Skeletal muscle tissue (tissue), 4 donors: ENCODE data around the gene PLCL2. TPM values are rescaled to one million over a fixed set of nuclear protein-coding genes. Genes with fewer than 3 reads are reported as not detected.
A peak's percentile ranks its signal among the peaks of the same experiment; 100 is the strongest.
"Not testable (repeated sequence)": the region's sequence is repeated elsewhere in the genome, so short reads cannot be mapped to it uniquely, and the experiment has no call there.

ENCODE experiments used
- H3K27ac ChIP-seq: one replicate; pipeline ENCODE4 v1.7.0; 2013; ENCODE audit warnings: mild to moderate bottlenecking, low read depth, low read length, inconsistent platforms
- H3K27me3 ChIP-seq, 3 donors: one replicate each; pipeline ENCODE4 v1.7.0; 2013; ENCODE audit warnings: low read length in 3 of 3; ENCODE audit not compliant: control insufficient read depth in 3 of 3, insufficient read depth in 3 of 3
- H3K36me3 ChIP-seq, 3 donors: one replicate each; pipeline ENCODE4 v1.7.0; 2013; ENCODE audit warnings: low read length in 3 of 3; ENCODE audit not compliant: control insufficient read depth in 3 of 3, insufficient read depth in 3 of 3
- H3K4me1 ChIP-seq, 3 donors: one replicate each; pipeline ENCODE4 v1.7.0; 2013; ENCODE audit warnings: low read length in 3 of 3, mild to moderate bottlenecking in 3 of 3; ENCODE audit not compliant: control insufficient read depth in 3 of 3, insufficient read depth in 3 of 3
- H3K4me3 ChIP-seq, 3 donors: one replicate each; pipeline ENCODE4 v1.7.0; 2013; ENCODE audit warnings: low read length in 3 of 3
- H3K9ac ChIP-seq, 3 donors: one replicate each; pipeline ENCODE4 v1.7.0; 2013; ENCODE audit warnings: low read length in 3 of 3, mild to moderate bottlenecking in 3 of 3, moderate library complexity in 2 of 3, low read depth in 1 of 3
- H3K9me3 ChIP-seq, 3 donors: one replicate each; pipeline ENCODE4 v1.7.0; 2013; ENCODE audit warnings: low read length in 3 of 3; ENCODE audit not compliant: control insufficient read depth in 3 of 3
- total RNA-seq: library from RNA; depleted of rRNA; stranded (reverse); fragments of >200 nt; gene quantifications from one replicate; pipeline ENCODE4 v1.2.3, GENCODE V29; 2014
- donor health status: Osteomylitis.

PLCL2 gene
- total RNA-seq, 1 donor from 2014 or later = 83.5 TPM

DNA sequence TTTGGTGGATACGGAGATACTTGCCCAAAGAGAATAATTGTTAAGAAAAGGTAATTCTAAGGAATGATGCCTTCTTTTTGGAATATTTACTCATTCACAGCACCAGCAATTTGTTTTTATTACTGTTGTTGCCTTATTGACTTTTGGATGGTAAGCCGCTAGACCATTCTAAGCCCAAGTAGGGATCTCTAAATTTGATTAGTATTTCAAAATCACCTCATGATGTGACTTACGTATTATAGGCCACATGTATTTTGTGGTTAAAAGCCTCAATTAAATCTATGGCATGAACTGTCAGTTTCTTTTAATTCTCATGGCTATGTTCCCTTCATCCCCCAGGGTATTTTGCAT lies 94.1 kb downstream of the PLCL2 start:
- no peaks in the 10 kb centered on the region for H3K36me3 ChIP-seq
- peaks cover 4 to 25% (median 5%) of the 10 kb centered on the region in 3 donors for H3K4me1 ChIP-seq
- H3K4me3 ChIP-seq = no peak overlapping the region
- H3K9ac ChIP-seq = no peak overlapping the region
- H3K27me3 ChIP-seq = no peaks in the 10 kb centered on the region
- H3K9me3 ChIP-seq = no peaks in the 10 kb centered on the region
- no peak overlapping the region for H3K27ac ChIP-seq

GRCh38 chr3:16979769-16980515 lies 95.2 kb downstream of the PLCL2 start:
- peaks cover 4 to 19% (median 4%) of the 10 kb centered on the region in 3 donors for H3K4me1 ChIP-seq
- H3K9me3 ChIP-seq = not testable (repeated sequence)

DNA sequence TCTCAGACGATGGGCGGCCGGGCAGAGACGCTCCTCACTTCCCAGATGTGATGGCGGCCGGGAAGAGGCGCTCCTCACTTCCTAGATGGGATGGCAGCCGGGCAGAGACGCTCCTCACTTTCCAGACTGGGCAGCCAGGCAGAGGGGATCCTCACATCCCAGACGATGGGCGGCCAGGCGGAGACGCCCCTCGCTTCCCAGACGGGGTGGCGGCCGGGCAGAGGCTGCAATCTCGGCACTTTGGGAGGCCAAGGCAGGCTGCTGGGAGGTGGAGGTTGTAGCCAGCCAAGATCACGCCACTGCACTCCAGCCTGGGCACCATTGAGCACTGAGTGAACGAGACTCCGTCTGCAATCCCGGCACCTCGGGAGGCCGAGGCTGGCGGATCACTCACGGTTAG lies 95.8 kb downstream of the PLCL2 start:
- not testable (repeated sequence) for H3K4me3 ChIP-seq, H3K36me3 ChIP-seq, H3K9ac ChIP-seq, H3K9me3 ChIP-seq, H3K27ac ChIP-seq, H3K27me3 ChIP-seq
- peaks cover 3 to 17% (median 5%) of the 10 kb centered on the region in 3 donors for H3K4me1 ChIP-seq

More at GRCh38 chr3:16979769-16980515, 95.2 kb downstream of the PLCL2 start:
- H3K27me3 ChIP-seq, H3K36me3 ChIP-seq, H3K9ac ChIP-seq, H3K4me3 ChIP-seq, H3K27ac ChIP-seq: not testable (repeated sequence)

DNA sequence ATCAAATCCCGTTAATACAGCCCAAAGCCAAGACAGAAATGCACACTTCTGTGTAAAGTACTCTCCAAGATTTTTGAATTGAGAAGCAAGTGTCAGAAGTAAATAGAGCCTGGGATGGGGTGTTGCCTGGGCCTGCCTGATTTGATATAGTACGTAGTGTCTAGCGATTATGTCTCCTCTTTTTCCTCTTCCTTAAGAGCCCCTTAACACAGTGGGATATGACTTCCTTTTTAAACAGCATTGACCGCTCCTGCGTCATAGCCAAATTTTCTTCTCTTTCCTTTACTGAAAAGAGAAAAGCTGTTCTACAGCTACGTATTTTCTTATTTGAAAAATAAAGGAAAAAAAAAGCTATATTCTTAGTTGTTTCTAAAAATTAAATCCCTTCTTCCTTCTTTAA lies 97.7 kb downstream of the PLCL2 start:
- H3K27ac ChIP-seq = no peak overlapping the region
- H3K36me3 ChIP-seq = no peaks in the 10 kb centered on the region
- no peak overlapping the region for H3K4me3 ChIP-seq
- H3K27me3 ChIP-seq = no peaks in the 10 kb centered on the region
- peaks cover 0 to 20% (median 6%) of the 10 kb centered on the region in 3 donors for H3K4me1 ChIP-seq
- H3K9ac ChIP-seq = no peak overlapping the region
- H3K9me3 ChIP-seq = no peaks in the 10 kb centered on the region

GRCh38 chr3:16985608-16986007 lies 100.9 kb downstream of the PLCL2 start:
- Histone ChIP-seq H3K36me3 (no peaks in the 10 kb centered on the region), H3K4me3 (no peak overlapping the region), H3K9ac (no peak overlapping the region), H3K27me3 (no peaks in the 10 kb centered on the region), H3K27ac (no peak overlapping the region), H3K9me3 (no peaks in the 10 kb centered on the region), H3K4me1 (peaks cover 0 to 19% (median 2%) of the 10 kb centered on the region in 3 donors)

DNA sequence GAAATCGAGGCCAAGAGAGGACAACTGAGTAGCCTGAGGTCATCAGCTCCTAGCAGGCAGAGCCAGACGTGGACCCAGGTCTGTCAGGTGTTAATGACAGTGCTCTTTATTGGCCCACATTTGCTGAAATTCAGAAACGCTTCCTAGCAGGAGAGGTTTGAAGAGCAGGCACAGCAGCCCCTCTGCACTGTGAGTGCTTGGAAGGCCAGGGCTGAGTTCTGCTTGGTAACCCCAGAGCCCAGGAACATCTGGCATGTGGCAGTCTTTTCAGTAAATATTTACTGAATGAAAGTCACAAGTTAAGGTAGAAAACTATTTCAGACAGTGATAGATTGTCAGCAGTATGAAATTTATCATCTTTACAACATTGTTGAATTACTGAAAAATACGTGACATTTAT lies 102.4 kb downstream of the PLCL2 start:
- no peaks in the 10 kb centered on the region for H3K36me3 ChIP-seq
- no peaks in the 10 kb centered on the region for H3K27me3 ChIP-seq
- H3K27ac ChIP-seq = no peak overlapping the region
- no peaks in the 10 kb centered on the region for H3K9me3 ChIP-seq
- H3K4me3 ChIP-seq = no peak overlapping the region
- H3K4me1 ChIP-seq = peaks cover 0 to 20% (median 2%) of the 10 kb centered on the region in 3 donors
- H3K9ac ChIP-seq = no peak overlapping the region

GRCh38 chr3:16990163-16990562 lies 105.4 kb downstream of the PLCL2 start:
- H3K9ac ChIP-seq = no peak overlapping the region
- H3K27me3 ChIP-seq = no peaks in the 10 kb centered on the region
- no peaks in the 10 kb centered on the region for H3K36me3 ChIP-seq
- peaks cover 12 to 35% (median 13%) of the 10 kb centered on the region in 3 donors for H3K4me1 ChIP-seq
- no peak overlapping the region for H3K27ac ChIP-seq
- no peak overlapping the region for H3K4me3 ChIP-seq
- no peaks in the 10 kb centered on the region for H3K9me3 ChIP-seq

GRCh38 chr3:16992198-16992597 lies 107.4 kb downstream of the PLCL2 start:
- Histone ChIP-seq H3K36me3 (no peaks in the 10 kb centered on the region), H3K27me3 (no peaks in the 10 kb centered on the region), H3K4me3 (no peak overlapping the region), H3K9me3 (no peaks in the 10 kb centered on the region), H3K4me1 (peaks cover 12 to 33% (median 21%) of the 10 kb centered on the region in 3 donors), H3K27ac (no peak overlapping the region), H3K9ac (no peak overlapping the region)

GRCh38 chr3:16993227-16993626 lies 108.5 kb downstream of the PLCL2 start:
- Histone ChIP-seq H3K27ac (no peak overlapping the region), H3K4me3 (no peak overlapping the region), H3K9me3 (no peaks in the 10 kb centered on the region), H3K36me3 (no peaks in the 10 kb centered on the region), H3K4me1 (peaks cover 12 to 30% (median 21%) of the 10 kb centered on the region in 3 donors), H3K9ac (no peak overlapping the region), H3K27me3 (no peaks in the 10 kb centered on the region)

DNA sequence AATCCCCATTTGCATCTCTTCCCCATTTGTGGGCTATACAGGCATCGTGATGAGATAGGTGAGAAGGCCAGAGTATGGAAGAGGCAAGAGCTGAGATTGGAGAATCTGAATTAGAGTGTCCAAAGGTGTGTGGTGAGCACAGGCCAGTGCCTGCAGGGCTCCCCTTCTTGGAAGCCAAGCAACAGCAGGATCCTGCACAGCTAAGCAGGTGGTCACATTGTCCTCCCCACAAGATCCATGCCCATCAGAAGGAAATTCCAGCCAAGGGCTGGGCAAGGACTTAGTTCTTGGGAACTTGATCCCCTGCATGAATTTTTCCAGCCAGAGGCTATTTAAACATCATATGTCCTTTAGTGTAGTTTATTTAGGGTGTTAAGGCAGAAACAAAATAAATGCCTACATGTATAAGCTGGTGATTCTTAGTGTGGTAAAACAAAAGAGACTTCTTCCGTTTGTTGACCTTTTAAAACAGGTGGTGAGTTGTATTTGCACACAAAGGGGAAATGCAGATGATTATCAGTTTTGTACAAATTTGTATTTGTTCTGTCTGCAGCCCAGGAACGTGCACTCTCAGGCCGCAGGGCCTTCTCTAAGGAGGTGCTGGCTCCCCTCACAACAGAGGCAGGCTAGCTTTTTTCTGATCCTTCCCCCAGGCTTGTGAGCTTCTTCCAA lies 110.2 kb downstream of the PLCL2 start:
- H3K9ac ChIP-seq = peak overlapping the region in 1 of 3 donors; percentile 14
- no peaks in the 10 kb centered on the region for H3K9me3 ChIP-seq
- H3K27ac ChIP-seq = no peak overlapping the region
- H3K27me3 ChIP-seq = no peaks in the 10 kb centered on the region
- no peak overlapping the region for H3K4me3 ChIP-seq
- peaks cover 19 to 28% (median 25%) of the 10 kb centered on the region in 3 donors for H3K4me1 ChIP-seq
- no peaks in the 10 kb centered on the region for H3K36me3 ChIP-seq
